Transverse colon (tissue), 4 donors: ENCODE measurements around the gene VSIG10L2. TPM values are rescaled to one million over a fixed set of nuclear protein-coding genes. Genes with fewer than 3 reads are reported as not detected.

Source experiments
- DNase-seq: peaks from one replicate; pipeline ENCODE4 v3.0.0-alpha.2; 2019
- H3K27ac ChIP-seq, 4 donors: fragments of 200-600 bp; sonication (generic); 2 replicates each; pipeline ENCODE4 v1.5.1; 2016 to 2018; ENCODE audit warnings: inconsistent platforms in 4 of 4
- H3K27me3 ChIP-seq: fragments of 200-600 bp; sonication (generic); 2 replicates; pipeline ENCODE4 v1.5.1; 2017; ENCODE audit warnings: inconsistent platforms
- H3K36me3 ChIP-seq, 4 donors: fragments of 200-600 bp; sonication (generic); 2 replicates each; pipeline ENCODE4 v1.5.1; 2017 to 2019; ENCODE audit warnings: inconsistent platforms in 4 of 4
- H3K4me1 ChIP-seq, 4 donors: fragments of 200-600 bp; sonication (generic); 2 replicates each; pipeline ENCODE4 v1.5.1; 2017 to 2020; ENCODE audit warnings: inconsistent platforms in 4 of 4
- H3K4me3 ChIP-seq, 4 donors: fragments of 200-600 bp; sonication (generic); 1 replicate in 1 of 4; 2 replicates in 3 of 4; pipeline versions ENCODE4 v1.5.1 to v1.6.1; 2017 to 2019; ENCODE audit warnings: inconsistent platforms in 4 of 4
- H3K9me3 ChIP-seq, 2 donors: fragments of 200-600 bp; sonication (generic); 2 replicates each; pipeline ENCODE4 v1.5.1; 2017 to 2019; ENCODE audit warnings: inconsistent platforms in 2 of 2
- CTCF ChIP-seq, 5 experiments: fragments of 200-600 bp in 3 of 5; fragments of 450-650 bp in 2 of 5; sonication (generic) in 3 of 5; IDR thresholded peaks; 1 replicate in 2 of 5; 2 replicates in 3 of 5; pipeline ENCODE4 v1.5.1; 2016 to 2017; ENCODE audit warnings: antibody characterized with exemption in 5 of 5, inconsistent platforms in 3 of 5, mild to moderate bottlenecking in 2 of 5, moderate library complexity in 1 of 5
- EP300 ChIP-seq: sonication (generic); formaldehyde crosslinking; IDR thresholded peaks from one replicate; pipeline ENCODE4 v1.6.1; 2017; ENCODE audit warnings: antibody characterized with exemption, low read depth
- POLR2A ChIP-seq: fragments of 450-650 bp; IDR thresholded peaks from one replicate; pipeline ENCODE4 v1.6.1; 2016; ENCODE audit warnings: antibody characterized with exemption, mild to moderate bottlenecking, moderate library complexity
- POLR2AphosphoS5 ChIP-seq, 3 donors: sonication (generic); formaldehyde crosslinking; IDR thresholded peaks; one replicate each; pipeline ENCODE4 v1.6.1; 2016; ENCODE audit warnings: antibody characterized with exemption in 3 of 3
- WGBS, 2 donors: methylation state at CpG; one replicate each; pipeline ENCODE4 v1.1.5; 2018; ENCODE audit warnings: low coverage in 1 of 2; 5-methylcytosine and 5-hydroxymethylcytosine counted together
- in situ Hi-C, 4 donors: fragments of 200-750 bp; cut with MboI; loops; one replicate each; pipeline versions ENCODE4 v1.15.0 to v1.15.1; 2017; ENCODE audit warnings: low sequenced_read_pairs in 3 of 4, low pct_ligation_motif_present in 1 of 4, low pct_unique_long_range_greater_than_20kb in 1 of 4
- intact Hi-C: fragments of 100-400 bp; cut with DNase I; formaldehyde crosslinking; loops from one replicate; pipeline ENCODE4 v1.15.1; 2023; ENCODE audit warnings: low total_unique reads
- total RNA-seq, 4 donors: library from RNA; depleted of rRNA; stranded (reverse); fragments of >200 nt; gene quantifications; one replicate each; pipeline ENCODE4 v1.1.0, GENCODE V29; 2016

The VSIG10L2 gene
- total RNA-seq, 4 donors from 2014 or later: not detected

- H3K27ac ChIP-seq: no peak overlapping the region
- H3K4me3 ChIP-seq: no peak overlapping the region
- H3K36me3 ChIP-seq: no peaks in the 10 kb centered on the region
- no peaks in the 10 kb centered on the region for H3K9me3 ChIP-seq
- no peak for DNase-seq
- no peak for TF ChIP-seq POLR2A
- TF ChIP-seq CTCF (IDR thresholded peaks at IDR 0.05): no peak
- no peaks in the 10 kb centered on the region for H3K27me3 ChIP-seq
- H3K4me1 ChIP-seq: no peaks in the 10 kb centered on the region
- in situ Hi-C loops (no loop called here), intact Hi-C loops (no loop called here)
Observed at GRCh38 chr11:125976156-125976555, 30.3 kb downstream of the VSIG10L2 start.

GRCh38 chr11:125977333-125977732 lies 31.5 kb downstream of the VSIG10L2 start:
- Histone ChIP-seq H3K9me3 (no peaks in the 10 kb centered on the region), H3K36me3 (no peaks in the 10 kb centered on the region), H3K27ac (no peak overlapping the region), H3K4me3 (no peak overlapping the region), H3K4me1 (no peaks in the 10 kb centered on the region), H3K27me3 (no peaks in the 10 kb centered on the region)
- no peak for DNase-seq
- 81 to 85% methylated on average over 3 of the region's 3 CpGs for WGBS, 2 donors
- intact Hi-C loops (no loop called here), in situ Hi-C loops (no loop called here)
- TF ChIP-seq CTCF (IDR thresholded peaks at IDR 0.05) (no peak), POLR2AphosphoS5 (IDR thresholded peaks at IDR 0.05) (no peak), EP300 (no peak)

- H3K36me3 ChIP-seq: no peaks in the 10 kb centered on the region
- no peaks in the 10 kb centered on the region for H3K9me3 ChIP-seq
- H3K4me3 ChIP-seq: no peak overlapping the region
- no peaks in the 10 kb centered on the region for H3K4me1 ChIP-seq
- WGBS, 2 donors: 53 to 72% methylated on average over 6 of the region's 6 CpGs
- intact Hi-C loops: no loop called here
- DNase-seq: no peak
- in situ Hi-C loops: no loop called here
- TF ChIP-seq EP300: no peak
- no peak for TF ChIP-seq CTCF (IDR thresholded peaks at IDR 0.05)
- no peak for TF ChIP-seq POLR2A
- no peaks in the 10 kb centered on the region for H3K27me3 ChIP-seq
- H3K27ac ChIP-seq: no peak overlapping the region
Observed at GRCh38 chr11:125978181-125978716, 32.4 kb downstream of the VSIG10L2 start.

- intact Hi-C loops (no loop called here), in situ Hi-C loops (no loop called here)
- H3K4me1 ChIP-seq: no peaks in the 10 kb centered on the region
- H3K4me3 ChIP-seq: no peak overlapping the region
- no peaks in the 10 kb centered on the region for H3K27me3 ChIP-seq
- TF ChIP-seq POLR2A (no peak), EP300 (no peak), POLR2AphosphoS5 (IDR thresholded peaks at IDR 0.05) (no peak), CTCF (IDR thresholded peaks at IDR 0.05) (no peak)
- no peaks in the 10 kb centered on the region for H3K9me3 ChIP-seq
- no peak for DNase-seq
- WGBS, 2 donors: 82% methylated on average over 3 of the region's 3 CpGs
- no peaks in the 10 kb centered on the region for H3K36me3 ChIP-seq
- H3K27ac ChIP-seq: no peak overlapping the region
Observed at GRCh38 chr11:125978778-125979407, 33.0 kb downstream of the VSIG10L2 start.
